ENCODE data around the gene PLXNB2.
"Not testable (repeated sequence)": the region's sequence is repeated elsewhere in the genome, so short reads cannot be mapped to it uniquely, and the experiment has no call there.

The PLXNB2 gene

DNA sequence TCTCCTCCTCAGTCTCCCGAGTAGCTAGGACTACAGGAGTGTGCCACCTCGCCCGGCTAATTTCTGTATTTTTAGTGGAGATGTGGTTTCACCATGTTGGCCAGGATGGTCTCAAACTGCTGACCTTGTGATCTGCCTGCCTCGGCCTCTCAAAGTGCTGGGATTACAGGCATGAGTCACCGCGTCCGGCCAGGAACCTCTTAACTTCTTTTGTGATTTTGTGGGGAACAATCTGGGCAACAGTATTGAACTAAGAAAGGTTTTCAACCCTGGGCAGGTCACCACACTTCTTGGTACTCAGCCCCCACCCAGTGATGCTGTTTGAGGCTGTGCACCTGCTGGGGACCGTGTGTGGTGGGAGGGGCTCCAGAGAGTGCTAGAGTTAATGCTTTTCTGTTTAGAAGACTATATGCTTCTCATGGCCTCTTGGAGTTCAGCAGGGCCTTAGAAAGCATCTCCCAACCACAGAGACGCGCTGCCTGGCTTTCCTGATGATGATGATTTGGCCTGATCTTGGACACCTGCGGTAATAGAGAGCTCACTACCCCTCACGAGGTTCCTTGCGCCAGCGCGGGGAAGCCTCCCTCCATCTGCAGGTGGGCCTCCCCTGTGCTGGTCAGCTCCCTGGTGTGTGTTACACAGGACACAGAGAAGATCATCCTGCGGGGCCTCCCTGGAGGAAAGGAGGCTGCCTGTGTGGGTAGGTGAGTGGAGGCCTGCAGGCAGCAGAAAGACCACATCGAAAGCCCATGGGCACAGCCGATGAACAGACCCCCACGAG is 18.2 kb upstream of the PLXNB2 start:
- no peak for DNase-seq

DNA sequence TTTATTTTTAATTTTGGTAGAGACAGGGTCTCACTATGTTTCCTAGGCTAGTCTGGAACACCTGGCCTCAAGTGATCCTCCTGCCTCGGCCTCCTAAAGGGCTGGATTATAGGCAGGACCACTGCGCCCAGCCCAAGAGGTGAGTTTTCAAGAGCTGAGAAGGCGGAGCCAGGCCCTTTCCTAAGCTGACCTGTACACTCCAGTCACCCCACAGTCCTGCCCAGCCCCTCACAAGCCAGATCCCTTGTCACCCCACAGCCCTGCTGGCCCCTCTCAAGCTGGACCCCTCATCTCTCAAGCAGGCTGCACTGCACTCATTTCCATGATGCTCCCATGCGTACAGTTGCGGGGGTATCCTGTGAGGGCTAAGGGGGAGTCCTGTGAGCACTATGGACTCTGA is 16.5 kb upstream of the PLXNB2 start:
- no peak for DNase-seq

DNA sequence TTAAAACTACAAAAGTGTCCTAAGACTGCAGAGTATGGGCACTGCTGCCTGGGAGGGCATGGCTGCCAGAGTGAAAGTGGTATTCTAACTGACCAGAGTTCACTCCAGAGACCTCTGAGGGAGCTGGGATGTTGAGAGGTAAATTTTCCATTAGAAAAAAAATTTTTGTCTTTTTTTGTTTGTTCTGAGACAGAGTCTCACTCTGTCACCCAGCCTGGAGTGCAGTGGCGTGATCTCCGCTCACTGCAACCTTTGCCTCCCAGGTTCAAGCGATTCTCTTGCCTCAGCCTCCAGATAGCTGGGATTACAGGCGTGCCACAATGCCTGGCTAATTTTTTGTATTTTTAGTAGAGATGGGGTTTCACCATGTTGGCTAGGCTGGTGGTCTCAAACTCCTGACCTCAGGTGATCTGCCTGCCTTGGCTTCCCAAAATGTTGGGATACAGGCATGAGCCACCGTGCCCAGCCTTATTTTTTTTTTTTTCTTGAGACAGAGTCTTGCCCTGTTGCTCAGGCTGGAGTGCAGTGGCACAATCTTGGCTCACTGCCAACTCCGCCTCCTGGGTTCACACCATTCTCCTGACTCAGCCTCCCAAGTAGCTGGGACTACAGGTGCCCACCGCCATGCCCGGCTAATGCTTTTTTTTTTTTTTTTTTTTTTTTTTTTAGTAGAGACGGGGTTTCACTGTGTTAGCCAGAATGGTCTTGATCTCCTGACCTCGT is 15.1 kb upstream of the PLXNB2 start:
- DNase-seq = not testable (repeated sequence)

DNA sequence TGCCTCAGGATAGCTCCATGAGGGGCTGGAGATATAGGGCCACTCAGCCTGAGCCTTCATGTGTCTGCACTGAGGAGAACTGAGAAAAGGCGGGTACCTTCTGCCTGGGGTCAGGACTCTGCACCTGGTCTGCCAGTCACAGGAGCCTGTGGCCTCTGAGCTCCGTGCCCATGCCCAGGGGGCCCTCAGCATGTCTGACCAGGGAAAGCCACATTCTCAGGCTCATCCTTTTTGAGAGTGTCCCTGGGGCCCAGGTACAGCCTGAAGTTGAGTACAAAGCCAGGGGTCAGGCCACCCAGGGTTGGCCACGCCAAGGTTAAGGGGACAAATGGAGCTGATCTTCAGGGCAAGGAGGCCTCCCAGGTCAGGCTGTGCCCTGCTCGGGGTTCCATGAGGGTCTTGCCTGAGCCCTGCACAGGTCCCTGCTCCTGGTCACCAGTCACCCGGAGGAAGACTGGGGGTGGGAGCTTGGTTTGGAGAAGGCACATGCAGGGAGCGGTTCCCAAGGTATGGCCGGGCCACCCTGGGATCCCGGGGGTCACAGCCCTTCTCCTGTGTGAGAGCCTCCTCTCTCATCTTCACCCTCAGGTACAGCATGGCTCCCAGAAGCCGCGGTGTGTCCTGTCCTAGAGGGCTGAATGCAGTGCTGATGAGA is 13.4 kb upstream of the PLXNB2 start:
- DNase-seq = no peak

DNA sequence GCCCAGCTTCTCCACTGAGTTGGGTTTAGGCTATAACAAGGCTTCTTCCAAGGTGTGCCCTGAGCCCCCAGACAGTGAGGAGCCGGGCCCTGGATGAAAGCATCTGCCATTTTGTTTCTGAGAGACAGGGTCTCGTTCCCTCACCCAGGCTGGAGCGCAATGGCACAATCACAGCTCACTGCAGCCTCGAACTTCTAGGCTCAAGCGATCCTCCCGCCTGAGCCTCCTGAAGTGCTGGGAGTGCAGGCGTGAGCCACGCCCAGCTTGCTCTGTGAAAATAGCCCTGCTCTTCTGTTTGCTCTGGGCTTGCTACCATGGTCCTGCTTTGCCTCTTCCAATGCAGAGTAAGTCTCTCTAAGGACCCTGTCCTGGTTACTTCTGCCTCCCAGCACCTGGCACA is 12.7 kb upstream of the PLXNB2 start:
- DNase-seq = no peak

DNA sequence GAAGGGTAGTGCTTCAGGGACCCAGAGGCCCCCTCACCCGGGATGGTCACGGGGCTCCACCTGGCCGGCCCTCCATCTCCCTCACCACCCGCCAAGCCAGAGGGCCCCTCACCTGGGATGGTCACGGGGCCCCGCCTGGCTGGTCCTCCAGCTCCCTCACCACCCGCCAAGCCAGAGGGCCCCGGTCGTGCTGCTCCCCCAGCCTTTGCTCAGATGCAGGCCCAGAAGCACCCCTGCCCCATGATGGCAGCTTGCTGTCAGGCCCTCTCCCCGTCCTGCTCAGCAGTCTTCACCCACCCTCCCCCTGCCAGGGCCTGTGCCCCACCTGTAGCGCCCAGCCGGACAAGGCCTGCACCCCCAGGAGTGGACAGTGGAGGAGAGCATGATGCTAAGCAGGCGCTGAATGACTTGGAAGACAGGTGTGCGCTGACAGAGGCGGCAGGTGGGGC is 12.1 kb upstream of the PLXNB2 start:
- no peak for DNase-seq

DNA sequence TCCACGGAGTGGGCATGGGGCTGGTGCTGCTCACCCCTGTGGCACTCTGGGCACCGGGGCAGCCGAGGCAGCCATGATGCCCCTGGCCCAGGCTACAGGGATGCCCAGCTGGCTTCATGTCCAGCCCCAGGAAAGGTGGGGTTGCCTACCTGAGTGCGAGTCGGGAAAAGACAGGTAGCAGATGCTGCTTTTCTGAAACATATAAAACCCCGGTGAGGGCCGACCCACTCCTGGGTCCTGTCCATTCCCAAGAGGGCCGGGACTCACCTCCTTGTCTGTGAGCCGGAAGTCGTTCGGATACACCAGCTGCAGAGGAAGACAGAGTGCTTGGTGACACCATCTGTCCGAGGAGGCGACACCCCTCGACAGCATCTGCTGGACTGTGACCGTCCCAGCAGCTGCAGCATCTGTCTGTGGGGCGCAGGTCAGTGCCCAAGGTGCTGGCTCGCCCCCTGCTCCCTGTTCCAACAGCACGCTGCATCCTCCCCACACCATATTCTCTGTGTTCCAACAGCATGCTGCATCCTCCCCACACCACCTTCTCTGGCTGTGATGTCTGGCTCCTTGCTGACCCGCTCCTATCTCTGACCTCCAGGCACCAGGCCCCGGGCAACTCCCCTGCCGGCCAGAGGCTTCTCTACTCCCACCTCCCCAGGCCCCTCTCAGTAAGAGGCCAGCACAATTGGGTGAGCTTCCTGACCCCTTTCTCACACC is 11.4 kb upstream of the PLXNB2 start:
- DNase-seq = no peak

DNA sequence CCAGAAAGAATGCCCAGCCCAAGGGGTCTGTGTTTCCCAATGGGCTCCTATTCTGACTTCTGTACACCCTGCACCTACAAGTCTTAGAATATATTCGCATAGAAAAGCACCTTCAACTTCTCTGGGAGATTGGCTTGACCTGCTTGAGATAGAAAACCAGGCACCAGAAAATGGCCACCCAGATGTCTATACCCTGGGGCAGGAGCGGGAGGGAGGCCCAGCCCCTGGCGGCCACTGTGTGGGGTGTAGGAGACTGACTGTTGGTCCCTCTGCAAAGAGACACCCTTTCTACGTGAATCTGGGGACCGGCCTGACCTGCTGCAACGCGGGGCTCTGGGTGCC is 10.9 kb upstream of the PLXNB2 start:
- DNase-seq = no peak

DNA sequence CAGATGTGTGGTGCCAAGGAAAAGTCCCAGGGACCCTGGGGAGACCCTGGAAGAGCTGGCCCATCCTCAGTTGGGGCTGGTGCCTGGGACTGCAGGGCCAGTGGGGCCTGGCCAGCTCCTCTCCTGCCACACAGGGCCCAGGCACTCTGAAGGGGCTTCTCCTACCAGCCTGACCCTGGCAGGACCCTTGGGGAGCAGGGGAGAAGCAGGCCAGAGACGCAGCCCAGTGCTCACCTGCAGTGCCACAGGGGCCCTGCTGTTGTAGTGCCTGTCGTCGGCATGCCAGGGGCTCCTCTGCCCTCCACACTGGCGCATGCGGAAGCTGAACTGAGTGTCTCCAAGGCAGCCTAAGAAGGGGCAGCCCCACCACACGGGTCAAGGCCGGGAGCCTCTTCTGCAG is 10.2 kb upstream of the PLXNB2 start:
- DNase-seq = no peak

DNA sequence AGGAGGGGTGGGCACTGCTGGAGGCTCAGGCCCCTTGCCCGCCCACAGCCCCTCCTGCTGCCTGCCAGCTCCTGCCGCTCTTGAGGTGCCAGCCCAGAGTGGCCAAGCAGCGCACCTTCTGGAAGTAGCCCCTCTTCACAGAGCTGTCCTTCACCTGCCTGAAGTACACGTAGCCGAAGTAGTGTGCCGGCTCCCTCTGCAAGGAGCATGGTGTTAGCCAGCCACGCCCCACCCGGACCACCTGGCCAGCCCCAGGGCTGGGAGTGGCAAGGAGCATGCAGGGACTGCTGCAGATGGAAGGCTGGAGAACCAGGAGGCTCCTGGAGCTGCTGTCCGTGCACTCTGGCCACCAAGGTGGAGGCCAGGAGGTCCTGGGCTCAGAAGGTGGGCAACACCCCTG is 9.7 kb upstream of the PLXNB2 start:
- DNase-seq = no peak

DNA sequence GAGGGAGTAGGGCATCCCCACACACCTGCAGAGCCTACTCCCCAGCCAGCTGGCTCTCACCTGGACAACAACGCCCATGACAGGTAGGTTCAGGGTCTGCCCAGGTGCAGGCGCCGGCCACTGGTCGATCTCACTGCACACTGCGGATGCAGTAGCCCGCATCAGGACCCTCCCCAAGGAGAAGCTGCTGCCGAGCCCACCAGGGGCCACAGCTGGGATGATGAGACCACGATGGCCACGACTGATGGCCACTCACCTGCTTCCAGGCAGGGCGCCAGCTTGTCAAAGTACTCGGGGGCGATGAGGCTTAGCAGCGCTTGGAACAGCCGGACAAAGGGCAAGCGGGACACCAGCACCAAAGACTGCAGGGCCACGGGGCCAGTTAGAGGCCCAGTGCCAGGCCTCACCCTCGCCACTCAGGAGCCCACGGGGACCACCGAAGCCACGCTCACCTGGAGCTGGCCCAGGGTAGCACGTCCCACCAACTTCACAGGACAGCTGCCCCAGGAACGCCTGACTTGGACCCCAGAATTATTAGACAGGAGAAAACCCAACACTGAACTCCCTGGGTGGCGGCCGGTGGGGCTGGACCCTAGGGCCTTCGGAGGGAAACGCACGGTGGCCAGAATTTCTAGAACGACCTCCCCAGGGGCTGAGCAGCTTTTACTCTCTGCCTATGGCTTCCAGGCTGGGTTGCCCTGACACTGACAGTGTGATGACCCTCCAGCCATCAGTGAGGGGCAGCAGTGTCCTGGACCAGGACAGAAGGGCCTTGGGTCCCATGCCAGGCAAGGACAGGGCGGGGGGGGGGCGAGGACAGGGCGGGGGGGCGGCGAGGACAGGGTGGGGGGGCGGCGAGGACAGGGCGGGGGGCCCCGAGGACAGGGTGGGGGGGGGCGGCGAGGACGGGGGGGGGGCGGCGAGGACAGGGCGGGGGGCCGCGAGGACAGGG is 8.9 kb upstream of the PLXNB2 start:
- DNase-seq = no peak

DNA sequence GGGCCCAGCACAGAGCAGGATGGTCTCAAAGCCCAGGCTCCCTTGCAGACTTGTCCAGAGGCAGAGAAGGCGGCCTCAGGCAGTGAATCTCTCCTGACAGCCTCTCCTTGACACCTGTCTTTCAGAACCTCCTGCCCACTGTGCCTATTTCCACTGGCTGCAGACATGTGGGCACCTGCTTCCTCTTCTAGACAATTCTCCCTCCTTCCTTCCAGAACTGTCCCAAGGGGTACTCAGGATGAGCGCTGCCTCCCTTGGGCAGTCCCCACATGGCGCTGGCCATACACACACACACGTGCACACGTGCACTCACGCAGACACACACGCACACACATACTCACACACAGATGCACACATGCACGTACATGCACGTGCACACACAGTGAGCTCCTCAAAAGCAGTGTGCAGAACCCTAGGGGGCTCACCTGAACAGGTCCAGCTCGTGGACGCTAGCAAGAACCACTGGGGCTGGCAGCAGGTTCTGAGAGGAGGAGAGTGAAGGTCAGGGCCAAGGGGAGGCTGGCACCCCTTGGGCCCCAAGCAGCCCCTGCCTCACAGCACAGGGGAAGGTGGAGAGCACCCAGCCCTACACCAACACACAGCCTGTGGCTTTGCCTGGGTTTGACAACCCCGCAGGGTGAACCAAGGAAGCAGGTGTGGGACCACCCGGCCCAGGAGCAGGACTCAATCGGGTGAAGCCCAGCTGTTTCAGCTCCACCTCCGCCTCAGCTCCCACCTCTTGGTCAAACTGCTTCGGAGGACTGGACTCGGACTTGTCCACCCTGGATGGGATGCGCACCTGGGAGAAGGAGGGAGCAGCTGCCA is 8.1 kb upstream of the PLXNB2 start:
- no peak for DNase-seq

DNA sequence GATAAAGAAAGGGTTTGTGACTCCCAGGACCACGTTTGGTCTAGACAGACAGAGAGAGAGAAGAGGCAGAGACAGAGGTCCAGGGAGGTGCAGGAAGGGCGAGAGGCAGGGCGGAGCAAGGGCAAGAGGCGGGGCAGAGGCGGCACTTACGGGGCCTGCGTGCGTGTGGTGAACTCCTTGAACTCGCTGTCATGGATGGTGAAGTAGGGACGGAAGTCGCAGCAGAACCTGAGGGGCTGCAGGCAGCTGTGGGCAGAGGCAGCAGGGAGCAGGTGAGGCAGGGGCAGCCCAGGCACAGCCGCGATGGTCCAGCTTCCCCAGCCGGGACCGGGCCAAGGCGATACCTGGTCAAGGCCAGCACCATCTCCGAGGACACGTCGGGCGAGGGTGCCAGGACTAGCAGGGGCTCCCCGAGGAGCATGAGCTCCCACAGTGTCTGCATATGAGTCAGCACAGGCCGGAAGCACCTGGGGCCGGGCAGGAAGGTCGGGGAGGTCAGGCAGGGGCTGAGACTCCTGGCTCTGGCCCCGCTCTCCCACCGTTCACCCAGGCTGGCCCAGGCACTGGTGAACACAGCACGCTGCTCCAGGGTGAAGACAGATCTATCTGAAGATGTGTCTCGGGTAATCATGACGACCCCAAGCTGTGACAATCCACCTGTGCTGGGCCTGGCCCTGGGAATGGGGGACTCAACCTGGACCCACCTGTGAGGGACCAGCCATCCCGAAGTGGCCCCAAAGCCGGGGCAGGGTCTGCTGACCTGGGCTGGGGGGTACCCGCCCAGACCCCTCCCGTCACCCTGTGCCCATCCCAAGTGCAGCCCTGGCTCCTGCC is 7.2 kb upstream of the PLXNB2 start:
- DNase-seq = no peak

DNA sequence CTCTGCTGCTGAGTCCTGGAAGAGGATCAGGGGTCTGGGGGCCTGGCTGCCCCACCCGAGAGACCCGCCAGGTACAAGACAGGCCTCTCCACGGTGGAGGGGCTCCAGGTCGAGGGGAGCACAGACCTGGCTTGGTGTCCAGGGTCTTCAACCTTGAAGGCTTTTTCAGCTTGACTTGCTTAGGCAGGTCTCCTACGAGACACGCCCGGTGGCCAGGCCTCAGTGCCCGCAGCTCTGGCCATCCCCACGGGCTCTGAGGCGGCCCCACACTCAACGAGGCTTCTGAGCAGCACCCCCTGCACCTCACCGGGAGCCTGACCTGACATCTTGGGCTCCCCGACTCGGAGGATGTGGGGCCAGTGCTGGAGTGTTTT is 6.6 kb upstream of the PLXNB2 start:
- no peak for DNase-seq

DNA sequence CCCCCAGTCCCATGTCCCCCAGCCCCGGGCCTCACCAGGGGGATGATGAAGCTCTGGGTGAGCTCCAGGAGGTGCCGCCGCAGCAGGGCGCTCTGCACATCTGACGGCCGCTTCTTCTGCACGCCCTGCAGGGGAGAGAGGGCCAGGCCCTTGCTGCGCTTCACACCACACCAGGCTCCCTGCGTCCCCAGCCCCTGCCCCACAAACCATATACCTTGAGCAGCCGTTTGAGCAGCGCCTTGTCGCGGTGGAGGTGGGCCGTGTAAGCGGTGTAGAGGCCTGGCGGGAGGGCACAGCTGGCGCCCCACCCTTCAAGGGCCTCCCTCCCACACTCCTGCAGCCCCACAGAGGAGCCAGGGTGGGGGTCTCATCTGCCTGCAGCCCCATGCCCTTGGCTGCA is 6.2 kb upstream of the PLXNB2 start:
- DNase-seq = no peak

DNA sequence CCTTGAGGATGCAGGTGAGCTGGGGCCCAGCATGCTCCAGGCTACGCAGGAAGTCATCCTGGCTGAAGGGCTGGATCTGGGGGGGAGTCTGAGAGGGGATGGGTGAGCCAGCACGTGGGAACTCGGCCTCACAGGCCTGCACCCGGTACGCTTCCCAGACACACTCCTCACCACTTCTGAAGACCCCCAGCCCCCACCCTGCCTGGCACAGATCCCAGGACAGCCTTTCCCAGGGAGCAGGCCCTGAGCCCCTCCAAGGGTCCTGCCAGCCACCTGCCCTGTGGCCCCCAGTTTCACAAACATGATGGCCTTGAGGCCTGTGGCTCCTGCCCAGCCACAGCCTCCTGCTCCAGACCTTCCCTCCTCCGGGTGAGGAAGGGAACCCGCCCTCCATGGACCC is 5.6 kb upstream of the PLXNB2 start:
- DNase-seq = no peak

DNA sequence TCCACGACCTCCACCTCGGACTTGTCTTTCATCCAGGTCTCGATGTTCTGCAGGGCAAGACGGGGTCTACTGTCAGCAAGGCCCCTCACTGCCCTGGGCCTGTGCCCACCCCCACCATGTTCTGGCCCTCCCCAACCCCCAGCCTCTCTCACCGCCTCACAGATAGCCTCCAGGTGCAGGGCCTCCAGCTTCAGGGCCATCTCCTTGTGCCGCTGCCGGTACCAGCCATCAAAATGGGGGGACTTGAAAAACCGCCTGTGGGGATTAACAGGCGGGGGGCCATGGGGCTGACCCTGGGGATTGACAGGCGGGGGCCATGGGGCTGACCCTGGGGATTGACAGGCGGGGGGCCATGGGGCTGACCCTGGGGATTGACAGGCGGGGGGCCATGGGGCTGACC is 4.9 kb upstream of the PLXNB2 start:
- no peak for DNase-seq

DNA sequence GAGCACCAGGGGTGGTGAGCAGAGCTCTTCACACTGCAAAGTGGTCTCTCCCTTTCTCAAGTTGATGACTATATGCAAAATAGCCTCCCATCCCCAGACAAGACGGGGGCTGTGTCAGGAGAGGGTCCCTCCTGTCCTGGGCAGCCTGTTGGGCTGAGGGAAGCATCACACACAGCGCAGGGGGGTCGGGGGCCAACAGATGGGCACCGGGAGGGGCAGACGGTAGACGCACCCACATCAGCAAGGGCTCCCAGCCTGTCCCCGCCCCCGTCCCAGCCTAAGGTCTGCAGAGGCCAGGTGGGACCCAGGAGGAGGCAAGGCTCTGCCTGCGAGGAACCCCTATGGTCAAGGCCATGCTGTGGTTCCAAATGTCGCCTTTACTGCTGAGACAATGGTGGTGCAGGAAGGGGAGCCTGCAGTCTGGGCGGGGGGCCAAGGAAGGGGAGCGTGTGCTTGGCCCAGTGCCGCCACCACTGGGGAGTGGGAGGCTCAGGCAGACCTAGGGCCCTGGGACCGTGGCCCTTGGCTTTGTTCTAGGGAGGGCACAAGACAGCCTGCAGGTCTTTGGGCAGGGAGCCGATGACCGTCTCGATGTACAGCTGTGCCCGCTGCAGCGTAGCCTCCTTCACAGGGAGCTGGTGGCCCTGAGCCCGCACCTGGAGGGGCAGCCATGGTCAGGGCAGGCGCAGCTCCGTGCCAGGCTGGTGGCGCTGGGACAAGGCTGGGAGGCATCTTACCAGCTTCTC is 4.3 kb upstream of the PLXNB2 start:
- no peak for DNase-seq

DNA sequence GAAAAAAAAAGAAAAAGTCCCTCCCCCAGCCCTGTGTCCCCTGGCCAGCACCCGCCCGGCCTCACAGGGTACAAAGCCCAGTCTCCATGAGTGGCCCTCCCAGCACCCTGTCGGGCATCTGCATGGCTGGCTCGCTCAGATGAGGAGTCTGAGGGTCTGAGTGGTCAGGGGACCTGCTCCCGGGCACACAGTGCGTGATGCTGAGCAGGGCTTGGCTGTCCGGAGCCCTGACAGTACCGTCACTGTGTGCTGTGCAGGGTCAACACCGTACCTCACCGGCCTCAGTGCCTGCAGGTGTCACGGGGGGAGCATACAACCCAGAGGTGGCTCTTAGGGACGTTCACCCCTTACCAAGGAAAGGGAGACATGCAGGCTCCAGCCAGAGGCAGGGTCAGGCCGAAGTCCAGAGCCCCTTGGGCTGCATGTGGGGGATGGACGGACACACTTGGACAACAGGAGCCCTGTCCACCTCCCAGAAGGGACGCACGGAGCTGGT is 3.6 kb upstream of the PLXNB2 start:
- no peak for DNase-seq
